ENCODE results near the gene TTC7B. TPM values are rescaled to one million over a fixed set of nuclear protein-coding genes. Genes with fewer than 3 reads are reported as not detected.

TTC7B gene
- total RNA-seq, 2 experiments from 2014 or later, result 5.6 to 7.8 TPM

GRCh38 chr14:90831821-90832220 is 15.6 kb upstream of the TTC7B start:
- Mint-ChIP-seq H3K27me3 (peaks cover 5% of the 10 kb centered on the region), H3K36me3 (ENCODE audit: low read depth) (no peaks in the 10 kb centered on the region), H3K4me1 (ENCODE audit: low read depth) (peaks cover 33% of the 10 kb centered on the region), H3K9me3 (no peaks in the 10 kb centered on the region), H3K27ac (no peak overlapping the region), H3K4me3 (no peak overlapping the region)
- POLR2A ChIA-PET, result no interaction called here
- no peak for TF ChIP-seq CTCF (IDR thresholded peaks at IDR 0.05)
- CTCF ChIA-PET, result no interaction called here
- intact Hi-C loops (cut with micrococcal nuclease), result no loop called here
- DNase-seq (no peak), ATAC-seq (no peak)

GRCh38 chr14:90830931-90831701 is 14.9 kb upstream of the TTC7B start:
- ChIA-PET CTCF (interaction anchor here (0.7 kb wide), 1 partner anchor 16 kb away, joined by 3 read pairs; no protein-coding TSS in a partner anchor), POLR2A (no interaction called here)
- intact Hi-C loops (cut with micrococcal nuclease), result no loop called here
- Mint-ChIP-seq H3K4me3 (no peak overlapping the region), H3K27me3 (peaks cover 3% of the 10 kb centered on the region), H3K4me1 (ENCODE audit: low read depth) (peaks cover 29% of the 10 kb centered on the region), H3K27ac (no peak overlapping the region), H3K9me3 (no peaks in the 10 kb centered on the region), H3K36me3 (ENCODE audit: low read depth) (no peaks in the 10 kb centered on the region)
- ATAC-seq (no peak), DNase-seq (no peak)
- no peak for TF ChIP-seq CTCF (IDR thresholded peaks at IDR 0.05)

- ATAC-seq (no peak), DNase-seq (no peak)
- Mint-ChIP-seq H3K4me3 (no peak overlapping the region), H3K27ac (no peak overlapping the region), H3K4me1 (ENCODE audit: low read depth) (peaks cover 22% of the 10 kb centered on the region), H3K9me3 (peaks cover 2% of the 10 kb centered on the region), H3K27me3 (no peaks in the 10 kb centered on the region), H3K36me3 (ENCODE audit: low read depth) (no peaks in the 10 kb centered on the region)
- CTCF ChIA-PET, result no interaction called here
- POLR2A ChIA-PET, result interaction anchor here (0.6 to 0.7 kb wide), 2 partner anchors 146 to 269 kb away, joined by 3 to 4 read pairs; no protein-coding TSS in a partner anchor
- TF ChIP-seq CTCF (IDR thresholded peaks at IDR 0.05), result no peak
- intact Hi-C loops (cut with micrococcal nuclease), result no loop called here
These were observed 13.4 kb upstream of the TTC7B start for GRCh38 chr14:90829677-90830076.

GRCh38 chr14:90828642-90829487 is 12.6 kb upstream of the TTC7B start:
- Mint-ChIP-seq H3K27ac (peak overlapping the region; percentile 90), H3K4me1 (ENCODE audit: low read depth) (peaks cover 22% of the 10 kb centered on the region), H3K9me3 (peaks cover 6% of the 10 kb centered on the region), H3K36me3 (ENCODE audit: low read depth) (peaks cover 4% of the 10 kb centered on the region), H3K4me3 (peak overlapping the region; percentile 74), H3K27me3 (no peaks in the 10 kb centered on the region)
- ChIA-PET CTCF (interaction anchor here (0.7 kb wide), 1 partner anchor 70 kb away, joined by 3 read pairs; no protein-coding TSS in a partner anchor), POLR2A (no interaction called here)
- ATAC-seq, result peak; percentile 63
- no peak for TF ChIP-seq CTCF (IDR thresholded peaks at IDR 0.05)
- peak; percentile 31 for DNase-seq
- intact Hi-C loops (cut with micrococcal nuclease), result no loop called here

Measured in activated CD8-positive, alpha-beta T cell treated with anti-CD3 and anti-CD28 coated beads for 36 hours (primary cell).